ENCODE measurements around the gene DARS2. TPM values are rescaled to one million over a fixed set of nuclear protein-coding genes. Genes with fewer than 3 reads are reported as not detected.

The DARS2 gene
- total and polyA plus RNA-seq, 2 of the 4 experiments (the other 2 are of a cell fraction): 14.8 to 18.8 TPM

GRCh38 chr1:173827611-173828010 is 3.1 kb downstream of the DARS2 start:
- H3K9me3 ChIP-seq (ENCODE audit: control insufficient read depth, insufficient read depth, low read length): no peaks in the 10 kb centered on the region
- no peaks in the 10 kb centered on the region for H3K27me3 ChIP-seq (ENCODE audit: control insufficient read depth, insufficient read depth, low read length)
- H2BK15ac ChIP-seq (ENCODE audit: low read depth, low read length): no peak overlapping the region
- ATAC-seq (ENCODE audit: low read depth): no peak
- no peak overlapping the region for H3K27ac ChIP-seq (ENCODE audit: insufficient read depth, low read length)
- peaks cover 6 to 26% of the 10 kb centered on the region in 2 experiments; a peak in 3 of 4 replicates for H3K79me1 ChIP-seq (ENCODE audit: low read depth in 1 of 2, low read length in 2 of 2)
- H4K8ac ChIP-seq (ENCODE audit: low read depth in 2 of 2, low read length in 2 of 2): no peak overlapping the region
- no peak for DNase-seq
- in situ Hi-C loops (cut with MboI; ENCODE audit: low sequenced_read_pairs) (loop anchor here (10.0 kb wide), 2 partner anchors 393 to 1083 kb away; no protein-coding TSS in a partner anchor), dilution Hi-C loops (cut with HindIII; ENCODE audit: low sequenced_read_pairs, unreplicated experiment) (no loop called here), intact Hi-C loops (cut with micrococcal nuclease) (no loop called here)
- H2AK9ac ChIP-seq (replicated peaks; ENCODE audit: low read depth, low read length, poor library complexity): no peak overlapping the region
- H3K56ac ChIP-seq (ENCODE audit: extremely low read depth, insufficient read depth, low read length): no peak overlapping the region
- BruUV-seq (replicated peaks): no TSS peak
- no peak overlapping the region for H2AFZ ChIP-seq (replicated peaks; ENCODE audit: low read length, poor library complexity)
- H2BK120ac ChIP-seq (ENCODE audit: low read depth, low read length): no peak overlapping the region
- ChIA-PET POLR2A (ENCODE audit: unreplicated experiment) (no interaction called here), CTCF (no interaction called here)
- 90% methylated on average over 2 of the region's 2 CpGs; no CpG with 5 or more reads in 1 of the 2 experiments for WGBS, 2 experiments (ENCODE audit: extremely low coverage in 2 of 2, insufficient read length in 1 of 2)
- no peak overlapping the region for H3K4ac ChIP-seq (ENCODE audit: low read depth, low read length)
- H3K4me3 ChIP-seq (ENCODE audit: insufficient read depth, low read depth, low read length): no peak overlapping the region
- H4K20me1 ChIP-seq (ENCODE audit: insufficient read depth, low read length): no peaks in the 10 kb centered on the region
- no peak overlapping the region for H3K4me2 ChIP-seq (ENCODE audit: low read depth, low read length)
- H3K23ac ChIP-seq (ENCODE audit: low read depth, low read length): no peak overlapping the region
- H4K91ac ChIP-seq (ENCODE audit: insufficient read depth, low read depth, low read length): no peak overlapping the region
- H3K36me3 ChIP-seq (ENCODE audit: control insufficient read depth, insufficient read depth, low read length): peaks cover 7% of the 10 kb centered on the region
- H3K9me1 ChIP-seq (ENCODE audit: insufficient read depth, low read length): no peaks in the 10 kb centered on the region
- H2BK5ac ChIP-seq (ENCODE audit: low read depth, low read length, poor library complexity, severe bottlenecking): no peak overlapping the region
- H2BK20ac ChIP-seq (ENCODE audit: low read depth, low read length): no peak overlapping the region
- H3K14ac ChIP-seq (replicated peaks; ENCODE audit: low read depth, low read length): no peak overlapping the region
- H3K4me1 ChIP-seq (ENCODE audit: control insufficient read depth, insufficient read depth, low read length): peaks cover 2% of the 10 kb centered on the region; the same call in 1 of the 2 replicates
- H3K18ac ChIP-seq (ENCODE audit: low read depth, low read length): no peak overlapping the region
- no peak overlapping the region for H3K9ac ChIP-seq (ENCODE audit: low read depth, low read length)
- no peak overlapping the region for H4K5ac ChIP-seq (ENCODE audit: low read depth, low read length)
- no peak for TF ChIP-seq CEBPB (IDR thresholded peaks at IDR 0.05; ENCODE audit: low read depth, low read length)
- TF ChIP-seq RCOR1 (IDR thresholded peaks at IDR 0.05; ENCODE audit: insufficient replicate concordance, low read length): no peak
- TF ChIP-seq CHD1 (IDR thresholded peaks at IDR 0.05; ENCODE audit: low read depth, low read length): no peak
- TF ChIP-seq CTCF (conservative IDR thresholded peaks at IDR 0.05; ENCODE audit: low read depth, low read length): no peak
- TF ChIP-seq NFE2L2 (IDR thresholded peaks at IDR 0.05; ENCODE audit: low read depth, low read length): no peak
- TF ChIP-seq ELK1 (IDR thresholded peaks at IDR 0.05; ENCODE audit: borderline replicate concordance, low read depth, low read length): no peak
- TF ChIP-seq, protein P1, sequence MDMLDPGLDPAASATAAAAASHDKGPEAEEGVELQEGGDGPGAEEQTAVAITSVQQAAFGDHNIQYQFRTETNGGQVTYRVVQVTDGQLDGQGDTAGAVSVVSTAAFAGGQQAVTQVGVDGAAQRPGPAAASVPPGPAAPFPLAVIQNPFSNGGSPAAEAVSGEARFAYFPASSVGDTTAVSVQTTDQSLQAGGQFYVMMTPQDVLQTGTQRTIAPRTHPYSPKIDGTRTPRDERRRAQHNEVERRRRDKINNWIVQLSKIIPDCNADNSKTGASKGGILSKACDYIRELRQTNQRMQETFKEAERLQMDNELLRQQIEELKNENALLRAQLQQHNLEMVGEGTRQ (IDR thresholded peaks at IDR 0.05; ENCODE audit: low read depth, low read length): no peak
- TF ChIP-seq RAD21 (IDR thresholded peaks at IDR 0.05; ENCODE audit: low read length): no peak
- no peak for TF ChIP-seq MXI1 (IDR thresholded peaks at IDR 0.05; ENCODE audit: borderline replicate concordance, low read depth, low read length)
- no peak for TF ChIP-seq MAZ (IDR thresholded peaks at IDR 0.05; ENCODE audit: borderline replicate concordance, low read depth, low read length)
- no peak for TF ChIP-seq MAFK (IDR thresholded peaks at IDR 0.05; ENCODE audit: low read depth, low read length)
- no peak for TF ChIP-seq BHLHE40 (IDR thresholded peaks at IDR 0.05; ENCODE audit: low read depth, low read length)
- TF ChIP-seq FOS (IDR thresholded peaks at IDR 0.05; ENCODE audit: low read depth, low read length): no peak
- TF ChIP-seq POLR2A (IDR thresholded peaks at IDR 0.05; ENCODE audit: low read depth, low read length): no peak
- no peak overlapping the region for H2AK5ac ChIP-seq (ENCODE audit: low read depth, low read length)
